Measurements from ENCODE around the gene FOXL2. TPM values are rescaled to one million over a fixed set of nuclear protein-coding genes. Genes with fewer than 3 reads are reported as not detected.

Gene FOXL2
- total RNA-seq, 2 experiments from 2014 or later, result 0.15 TPM; not detected in 1

DNA sequence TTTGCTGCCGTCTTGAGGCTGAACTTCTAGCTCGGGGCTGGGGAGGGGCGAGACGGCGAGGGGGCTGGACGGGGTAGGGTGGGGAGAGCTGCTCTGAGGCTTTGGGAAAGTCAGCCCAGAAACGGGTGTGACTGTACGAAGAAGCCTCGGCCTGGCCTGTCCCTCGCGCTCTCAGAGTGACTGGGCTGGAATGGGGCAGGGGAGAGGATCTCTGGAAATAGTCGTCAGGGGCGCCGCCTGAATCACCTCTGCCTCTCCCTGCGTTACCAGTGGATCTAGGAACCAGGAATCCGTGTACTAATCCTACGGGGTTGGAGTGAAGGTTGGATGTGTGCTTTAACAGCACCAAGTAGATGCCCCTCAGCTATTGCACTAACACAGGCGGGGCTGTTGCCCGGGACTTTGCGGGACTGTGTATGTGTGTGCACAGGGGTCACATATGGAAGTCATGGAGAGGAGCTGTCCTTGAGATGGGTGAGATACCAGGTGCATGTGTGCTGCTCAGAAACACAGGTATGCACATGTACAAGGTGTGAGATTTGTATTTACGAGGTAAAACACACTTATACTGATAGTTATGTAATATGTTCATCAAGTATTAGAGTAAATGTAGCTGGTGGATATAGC is 671 bp upstream of the FOXL2 start:
- POLR2A ChIA-PET, result no interaction called here
- CTCF ChIA-PET, result interaction anchor here (0.7 to 1.9 kb wide), 3 partner anchors 11 to 248 kb away, joined by 3 to 10 read pairs (median 4); no protein-coding TSS in a partner anchor

DNA sequence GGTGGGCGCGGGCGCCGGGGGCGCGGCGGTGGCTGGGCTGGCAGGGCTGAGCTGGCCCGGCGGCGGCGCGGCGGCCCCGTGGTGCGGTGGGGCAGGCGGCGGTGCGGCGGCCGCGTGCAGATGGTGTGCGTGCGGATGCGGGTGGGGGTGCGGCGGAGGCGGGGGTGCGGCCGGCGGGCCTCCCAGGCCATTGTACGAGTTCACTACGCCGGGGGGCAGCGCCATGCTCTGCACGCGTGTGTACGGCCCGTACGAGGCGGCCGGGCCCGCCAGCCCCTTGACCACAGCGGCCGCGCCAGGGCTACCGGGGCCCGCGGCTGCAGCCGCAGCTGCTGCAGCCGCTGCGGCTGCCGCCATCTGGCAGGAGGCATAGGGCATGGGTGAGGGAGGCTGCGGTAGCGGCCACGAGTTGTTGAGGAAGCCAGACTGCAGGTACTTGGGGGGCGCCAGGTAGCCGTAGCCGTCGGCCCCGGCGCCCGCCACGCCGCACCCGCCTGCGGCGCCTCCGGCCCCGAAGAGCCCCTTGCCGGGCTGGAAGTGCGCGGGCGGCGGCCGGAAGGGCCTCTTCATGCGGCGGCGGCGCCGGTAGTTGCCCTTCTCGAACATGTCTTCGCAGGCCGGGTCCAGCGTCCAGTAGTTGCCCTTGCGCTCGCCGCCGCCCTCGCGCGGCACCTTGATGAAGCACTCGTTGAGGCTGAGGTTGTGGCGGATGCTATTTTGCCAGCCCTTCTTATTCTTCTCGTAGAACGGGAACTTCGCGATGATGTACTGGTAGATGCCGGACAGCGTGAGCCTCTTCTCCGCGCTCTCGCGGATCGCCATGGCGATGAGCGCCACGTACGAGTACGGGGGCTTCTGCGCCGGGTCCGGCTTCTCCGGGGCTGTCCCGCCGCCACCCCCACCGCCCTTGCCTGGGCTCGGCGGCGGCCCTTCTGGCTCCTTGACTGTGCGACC is 951 bp downstream of the FOXL2 start:
- CTCF ChIA-PET, result interaction anchor here (0.9 to 2.5 kb wide), 3 partner anchors 10 to 30 kb away, joined by 3 to 15 read pairs (median 4); no protein-coding TSS in a partner anchor
- POLR2A ChIA-PET, result no interaction called here

- CTCF ChIA-PET, result interaction anchor here (1.4 to 2.5 kb wide), 2 partner anchors 9 to 22 kb away, joined by 6 to 15 read pairs; no protein-coding TSS in a partner anchor
- POLR2A ChIA-PET, result interaction anchor here (0.9 kb wide), 1 partner anchor 9 kb away, joined by 4 read pairs; no protein-coding TSS in a partner anchor
These were observed 1.8 kb downstream of the FOXL2 start for GRCh38 chr3:138944929-138945708.

- CTCF ChIA-PET, result interaction anchor here (0.7 to 2.5 kb wide), 3 partner anchors 9 to 29 kb away, joined by 3 to 15 read pairs (median 6); no protein-coding TSS in a partner anchor
- POLR2A ChIA-PET, result interaction anchor here (0.9 kb wide), 1 partner anchor 9 kb away, joined by 4 read pairs; no protein-coding TSS in a partner anchor
These were observed 2.3 kb downstream of the FOXL2 start for GRCh38 chr3:138944654-138944928.

- CTCF ChIA-PET, result interaction anchor here (0.7 to 2.5 kb wide), 3 partner anchors 8 to 28 kb away, joined by 3 to 15 read pairs (median 6); no protein-coding TSS in a partner anchor
- POLR2A ChIA-PET, result interaction anchor here (0.9 kb wide), 1 partner anchor 8 kb away, joined by 4 read pairs; no protein-coding TSS in a partner anchor
These were observed 2.9 kb downstream of the FOXL2 start for GRCh38 chr3:138943724-138944653.

GRCh38 chr3:138942861-138943623 is 3.9 kb downstream of the FOXL2 start:
- ChIA-PET POLR2A (no interaction called here), CTCF (no interaction called here)

DNA sequence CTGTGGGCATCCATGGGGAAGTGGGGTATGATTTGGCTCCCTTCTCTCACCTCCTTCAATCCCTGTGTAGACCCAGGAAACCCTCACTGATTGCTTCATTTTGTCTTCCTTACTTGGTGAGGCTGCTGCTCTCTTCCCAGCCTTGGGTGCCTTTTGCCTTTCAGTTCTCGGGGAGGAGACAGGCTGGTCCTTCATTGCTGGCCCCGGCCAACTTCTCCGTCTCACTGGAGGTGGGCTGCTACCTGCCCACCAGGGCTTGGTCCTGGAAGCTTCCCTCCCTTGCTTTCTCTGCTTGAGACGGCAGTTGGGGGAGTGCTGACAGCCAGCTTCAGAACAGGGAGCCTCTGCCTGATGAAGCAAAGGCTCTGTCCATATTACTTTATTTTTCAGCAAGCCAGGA is 4.7 kb downstream of the FOXL2 start:
- ChIA-PET CTCF (interaction anchor here (1.1 kb wide), 1 partner anchor 8 kb away, joined by 3 read pairs; no protein-coding TSS in a partner anchor), POLR2A (no interaction called here)

DNA sequence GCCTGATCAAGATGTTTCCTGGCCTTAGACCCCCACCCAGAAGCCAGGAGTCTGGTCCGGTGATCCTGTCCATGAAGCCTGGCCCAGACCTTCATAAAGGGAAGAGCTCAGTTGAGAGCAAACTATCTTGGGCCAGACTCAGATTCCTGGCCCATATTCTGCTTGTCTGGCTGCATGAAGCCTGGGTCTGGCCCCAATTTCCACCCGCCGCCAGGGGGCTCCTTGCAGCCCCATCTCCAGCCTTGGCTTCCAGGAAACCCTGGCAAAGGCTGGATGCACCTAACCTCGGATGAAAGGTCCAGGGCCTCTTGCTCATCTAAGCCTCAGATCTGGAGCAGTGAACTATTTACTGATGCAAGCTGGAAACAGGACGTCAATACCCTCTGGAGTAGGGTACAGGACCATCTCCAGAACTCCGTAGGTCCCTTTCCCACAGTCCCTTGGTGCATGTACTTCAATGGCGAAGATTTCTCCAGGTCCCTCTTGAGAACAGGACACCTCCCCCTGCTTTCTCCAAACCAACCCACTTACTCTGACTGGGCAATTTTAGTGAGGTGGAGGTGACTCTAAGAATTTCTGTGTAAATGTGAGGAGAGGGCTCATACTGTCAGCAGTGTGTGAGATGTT is 5.6 kb downstream of the FOXL2 start:
- CTCF ChIA-PET, result interaction anchor here (0.5 to 3.1 kb wide), 5 partner anchors 8 to 706 kb away, joined by 3 to 8 read pairs (median 4); no protein-coding TSS in a partner anchor
- POLR2A ChIA-PET, result no interaction called here

DNA sequence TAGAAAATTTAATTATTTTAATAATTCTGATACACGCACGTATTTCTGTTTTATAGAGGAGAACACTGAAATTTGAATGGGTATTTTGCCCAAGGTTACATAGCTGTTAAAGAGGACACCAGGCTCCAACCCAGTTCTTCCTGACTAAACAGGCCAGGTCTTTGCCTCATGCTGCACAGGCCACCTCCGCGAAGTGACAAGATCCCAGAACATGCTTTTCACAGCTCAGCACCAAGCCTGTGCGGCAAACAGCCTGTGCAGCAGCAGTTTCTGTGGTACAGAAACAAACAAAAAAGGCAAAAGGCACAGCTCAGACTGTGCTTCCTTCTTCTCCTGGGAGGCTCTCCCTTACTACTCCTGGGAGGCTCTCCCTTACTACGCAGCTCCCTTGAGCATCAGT is 6.5 kb downstream of the FOXL2 start:
- ChIA-PET POLR2A (no interaction called here), CTCF (interaction anchor here (0.7 to 3.1 kb wide), 4 partner anchors 9 to 389 kb away, joined by 3 to 8 read pairs (median 4); no protein-coding TSS in a partner anchor)

GRCh38 chr3:138939561-138940241 is 7.2 kb downstream of the FOXL2 start:
- CTCF ChIA-PET, result interaction anchor here (0.7 to 3.1 kb wide), 3 partner anchors 10 to 390 kb away, joined by 3 to 8 read pairs (median 3); no protein-coding TSS in a partner anchor
- POLR2A ChIA-PET, result no interaction called here

- ChIA-PET CTCF (interaction anchor here (1.2 to 3.1 kb wide), 3 partner anchors 10 to 348 kb away, joined by 3 to 8 read pairs (median 4); no protein-coding TSS in a partner anchor), POLR2A (no interaction called here)
These were observed 7.9 kb downstream of the FOXL2 start for GRCh38 chr3:138938877-138939560.

- CTCF ChIA-PET, result interaction anchor here (1.2 to 3.1 kb wide), 3 partner anchors 11 to 347 kb away, joined by 3 to 8 read pairs (median 4); no protein-coding TSS in a partner anchor
These were observed 8.7 kb downstream of the FOXL2 start for GRCh38 chr3:138938056-138938876.

DNA sequence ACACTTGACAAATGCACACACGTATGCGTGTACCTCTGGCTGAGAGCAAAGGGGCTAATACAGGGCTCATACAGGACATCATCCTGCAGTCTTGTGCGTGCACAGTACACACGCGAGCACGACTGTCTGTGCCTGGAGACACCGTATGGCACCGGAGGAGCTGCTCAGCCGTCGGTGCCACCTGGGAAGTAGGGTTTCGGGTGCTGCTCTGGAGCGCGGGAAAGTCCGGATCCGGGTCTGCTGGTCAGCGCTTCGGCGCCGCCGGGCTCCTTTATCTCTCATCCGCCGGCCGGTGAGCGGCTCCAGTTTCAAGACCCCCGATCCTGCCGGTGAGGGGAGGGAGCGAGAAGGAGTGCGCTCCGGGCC is 9.3 kb downstream of the FOXL2 start:
- ChIA-PET POLR2A (no interaction called here), CTCF (interaction anchor here (1.3 to 1.9 kb wide), 2 partner anchors 13 kb away, joined by 4 to 7 read pairs; no protein-coding TSS in a partner anchor)

More at GRCh38 chr3:138938056-138938876, 8.7 kb downstream of the FOXL2 start:
- POLR2A ChIA-PET, result no interaction called here

DNA sequence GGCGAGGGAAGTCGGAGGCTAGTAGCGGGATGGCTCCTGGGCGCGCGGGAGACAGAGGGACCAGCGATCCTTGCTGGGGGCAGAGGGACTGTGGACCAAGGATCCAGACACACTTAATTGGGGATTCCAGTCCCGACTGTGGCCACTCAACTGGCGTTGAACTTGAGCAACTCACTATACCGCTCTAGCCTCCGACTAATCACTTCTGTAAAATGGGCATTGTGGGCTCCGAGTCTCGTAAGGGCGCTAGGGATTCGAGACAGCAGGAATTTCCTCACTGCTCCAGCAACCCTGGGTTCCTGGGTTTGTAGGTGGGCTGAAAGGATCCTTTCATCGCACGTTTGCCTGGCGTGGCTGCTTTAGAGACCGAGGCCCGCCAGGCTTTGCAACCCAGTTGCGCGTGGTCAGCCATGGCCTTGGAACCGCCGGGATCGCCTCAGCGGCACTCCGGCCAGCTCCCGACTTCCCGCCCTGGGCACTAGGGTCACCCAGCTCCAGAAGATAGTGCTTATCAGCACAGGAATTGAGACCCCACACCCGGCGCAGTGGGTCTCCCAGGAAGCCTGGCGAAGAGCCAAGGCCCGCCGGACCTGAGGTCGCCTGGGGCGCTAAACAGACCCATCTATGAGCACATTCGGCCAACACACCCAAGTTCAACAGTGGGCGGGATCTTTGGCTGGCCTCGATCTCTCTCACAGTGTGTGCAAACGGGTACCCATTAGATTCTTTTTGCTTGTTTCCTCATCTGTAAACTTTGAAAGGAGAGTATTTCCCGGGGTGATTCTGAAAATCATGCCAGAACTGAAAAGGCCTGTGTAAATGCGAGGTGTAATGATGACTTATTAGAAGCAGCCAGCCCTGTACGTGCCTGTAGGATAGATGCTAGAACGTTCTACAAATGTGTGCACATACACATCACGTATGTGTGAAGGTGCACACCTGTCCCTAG is 9.9 kb downstream of the FOXL2 start:
- CTCF ChIA-PET, result interaction anchor here (0.7 to 2.6 kb wide), 17 partner anchors 8 to 518 kb away, joined by 3 to 15 read pairs (median 5); partner anchors contain the start of genes CEP70, FOXL2 and FOXL2NB
- POLR2A ChIA-PET, result no interaction called here

All from activated CD8-positive, alpha-beta memory T cell treated with anti-CD3 and anti-CD28 coated beads for 36 hours (primary cell).